Measurements from ENCODE around the gene RPS24.
A peak's percentile ranks its signal among the peaks of the same experiment; 100 is the strongest.

GRCh38 chr10:78047314-78047891 lies 13.7 kb downstream of the RPS24 start:
- TF ChIP-seq CTCF (IDR thresholded peaks at IDR 0.05 in 4 of 5, conservative IDR thresholded peaks at IDR 0.05 in 1 of 5) (peak; percentile 78 to 89 (median 82)), POLR2A (IDR thresholded peaks at IDR 0.05) (no peak)

Measured in gastrocnemius medialis (tissue), 4 donors.